PFSK-1 (cell line): ENCODE results near the gene C12orf76.

Source experiments
- FOXP2 ChIP-seq: optimal IDR thresholded peaks from 2 replicates; pipeline ENCODE3; 2011; ENCODE audit warnings: borderline replicate concordance, control low read depth, inconsistent platforms; ENCODE audit not compliant: insufficient read depth; ENCODE audit errors: extremely low read length, extremely low read depth
- POLR2AphosphoS5 ChIP-seq: IDR thresholded peaks from 2 replicates; pipeline ENCODE4 v1.6.1; 2012; ENCODE audit warnings: low read depth, mild to moderate bottlenecking, control low read depth, low read length, moderate library complexity
- SIN3A ChIP-seq: IDR thresholded peaks from 2 replicates; pipeline ENCODE4 v1.6.1; 2012; ENCODE audit warnings: mild to moderate bottlenecking, low read length, moderate library complexity, borderline replicate concordance; ENCODE audit not compliant: insufficient read depth
- TAF1 ChIP-seq: IDR thresholded peaks from 2 replicates; pipeline ENCODE4 v1.6.1; 2012; ENCODE audit warnings: low read length, control low read depth, borderline replicate concordance; ENCODE audit not compliant: insufficient read depth
- TF ChIP-seq, protein P1 (sequence below), 2 experiments: IDR thresholded peaks; 2 replicates each; pipeline versions ENCODE4 v1.6.1 to v1.8.0; 2011 to 2012; ENCODE audit warnings: low read depth in 2 of 2, low read length in 2 of 2, control low read depth in 1 of 2, inconsistent platforms in 1 of 2, mild to moderate bottlenecking in 1 of 2, moderate library complexity in 1 of 2; ENCODE audit not compliant: insufficient read depth in 1 of 2

C12orf76 gene

DNA sequence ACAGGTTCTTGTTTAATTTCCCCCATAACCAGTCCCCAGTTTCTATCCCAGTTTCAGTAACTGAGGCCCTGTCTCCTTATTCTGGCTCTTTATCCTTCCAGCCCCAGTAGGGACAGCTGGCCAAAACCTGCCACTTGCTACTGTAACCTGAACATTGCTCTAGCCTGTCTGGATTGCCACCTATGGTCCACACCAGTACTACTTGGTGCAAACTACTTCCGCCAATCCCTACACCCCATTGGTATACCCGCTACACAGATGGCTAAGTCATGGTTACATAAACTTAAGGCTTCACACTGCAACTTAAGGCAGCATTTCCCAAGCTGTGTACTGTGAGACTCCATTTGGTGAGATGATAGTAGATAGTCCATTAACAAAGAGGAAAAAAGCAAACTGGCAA lies 20.3 kb upstream of the C12orf76 start:
- TF ChIP-seq SIN3A (no peak), FOXP2 (no peak), POLR2AphosphoS5 (no peak), TAF1 (no peak)
- TF ChIP-seq, protein P1, sequence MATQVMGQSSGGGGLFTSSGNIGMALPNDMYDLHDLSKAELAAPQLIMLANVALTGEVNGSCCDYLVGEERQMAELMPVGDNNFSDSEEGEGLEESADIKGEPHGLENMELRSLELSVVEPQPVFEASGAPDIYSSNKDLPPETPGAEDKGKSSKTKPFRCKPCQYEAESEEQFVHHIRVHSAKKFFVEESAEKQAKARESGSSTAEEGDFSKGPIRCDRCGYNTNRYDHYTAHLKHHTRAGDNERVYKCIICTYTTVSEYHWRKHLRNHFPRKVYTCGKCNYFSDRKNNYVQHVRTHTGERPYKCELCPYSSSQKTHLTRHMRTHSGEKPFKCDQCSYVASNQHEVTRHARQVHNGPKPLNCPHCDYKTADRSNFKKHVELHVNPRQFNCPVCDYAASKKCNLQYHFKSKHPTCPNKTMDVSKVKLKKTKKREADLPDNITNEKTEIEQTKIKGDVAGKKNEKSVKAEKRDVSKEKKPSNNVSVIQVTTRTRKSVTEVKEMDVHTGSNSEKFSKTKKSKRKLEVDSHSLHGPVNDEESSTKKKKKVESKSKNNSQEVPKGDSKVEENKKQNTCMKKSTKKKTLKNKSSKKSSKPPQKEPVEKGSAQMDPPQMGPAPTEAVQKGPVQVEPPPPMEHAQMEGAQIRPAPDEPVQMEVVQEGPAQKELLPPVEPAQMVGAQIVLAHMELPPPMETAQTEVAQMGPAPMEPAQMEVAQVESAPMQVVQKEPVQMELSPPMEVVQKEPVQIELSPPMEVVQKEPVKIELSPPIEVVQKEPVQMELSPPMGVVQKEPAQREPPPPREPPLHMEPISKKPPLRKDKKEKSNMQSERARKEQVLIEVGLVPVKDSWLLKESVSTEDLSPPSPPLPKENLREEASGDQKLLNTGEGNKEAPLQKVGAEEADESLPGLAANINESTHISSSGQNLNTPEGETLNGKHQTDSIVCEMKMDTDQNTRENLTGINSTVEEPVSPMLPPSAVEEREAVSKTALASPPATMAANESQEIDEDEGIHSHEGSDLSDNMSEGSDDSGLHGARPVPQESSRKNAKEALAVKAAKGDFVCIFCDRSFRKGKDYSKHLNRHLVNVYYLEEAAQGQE (IDR thresholded peaks at IDR 0.05; ENCODE audit: insufficient read depth in 1 of 2, low read depth in 2 of 2, low read length in 2 of 2) = no peak

DNA sequence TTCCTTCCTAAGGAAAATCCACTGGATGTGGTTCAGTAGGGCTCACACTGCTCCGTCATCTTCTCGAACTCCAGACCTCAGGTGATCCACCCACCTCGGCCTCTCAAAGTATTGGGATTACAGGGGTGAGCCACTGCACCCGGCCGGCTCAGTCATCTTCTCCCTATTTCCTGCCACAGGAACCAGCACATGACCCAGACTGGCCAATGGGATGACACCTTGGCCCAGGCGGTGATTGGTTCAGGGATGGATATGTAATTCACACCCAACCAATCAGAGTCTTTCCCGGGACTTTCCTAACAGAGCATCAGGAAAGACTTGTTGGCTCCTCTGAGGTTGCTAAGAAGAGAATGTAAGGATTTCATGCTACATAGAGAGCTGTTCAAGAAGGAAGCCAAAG lies 19.2 kb upstream of the C12orf76 start:
- TF ChIP-seq TAF1 = no peak
- TF ChIP-seq, protein P1 (IDR thresholded peaks at IDR 0.05; ENCODE audit: insufficient read depth in 1 of 2, low read depth in 2 of 2, low read length in 2 of 2) = no peak

GRCh38 chr12:110065540-110065939 lies 17.2 kb upstream of the C12orf76 start:
- TF ChIP-seq TAF1 = no peak
- no peak for TF ChIP-seq SIN3A
- TF ChIP-seq, protein P1 (IDR thresholded peaks at IDR 0.05; ENCODE audit: insufficient read depth in 1 of 2, low read depth in 2 of 2, low read length in 2 of 2) = no peak
- no peak for TF ChIP-seq FOXP2
- TF ChIP-seq POLR2AphosphoS5 = no peak

GRCh38 chr12:110062241-110062640 lies 13.9 kb upstream of the C12orf76 start:
- TF ChIP-seq POLR2AphosphoS5 (no peak), SIN3A (no peak), TAF1 (no peak), FOXP2 (no peak)
- TF ChIP-seq, protein P1 (IDR thresholded peaks at IDR 0.05; ENCODE audit: insufficient read depth in 1 of 2, low read depth in 2 of 2, low read length in 2 of 2) = no peak

DNA sequence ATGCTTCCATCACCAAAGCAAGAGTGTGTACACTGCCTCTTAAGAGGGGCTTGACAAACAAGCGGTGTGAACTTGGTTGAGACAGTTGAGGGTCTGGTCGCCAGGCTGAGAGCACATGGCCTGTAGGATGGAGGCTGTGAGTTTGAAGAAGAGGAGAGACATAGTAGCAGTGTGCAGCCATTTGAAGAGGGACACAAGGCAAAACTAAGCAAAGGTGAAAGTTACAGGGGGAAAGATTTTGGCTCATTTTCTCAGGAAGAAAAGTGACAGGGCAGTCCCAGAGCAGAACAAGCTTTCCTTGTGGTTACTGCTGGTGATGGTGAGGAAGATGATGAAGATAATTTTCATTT lies 11.3 kb upstream of the C12orf76 start:
- TF ChIP-seq POLR2AphosphoS5 = no peak
- TF ChIP-seq SIN3A = no peak
- no peak for TF ChIP-seq FOXP2

- TF ChIP-seq POLR2AphosphoS5 (no peak), SIN3A (no peak), FOXP2 (no peak)
- TF ChIP-seq, protein P1 (IDR thresholded peaks at IDR 0.05; ENCODE audit: insufficient read depth in 1 of 2, low read depth in 2 of 2, low read length in 2 of 2) = no peak
Measured at GRCh38 chr12:110058875-110059615, 10.7 kb upstream of the C12orf76 start.
